Measurements from ENCODE around the gene OFD1.

The OFD1 gene

GRCh38 chrX:13734278-13735172, at the start of gene OFD1, which contains the start of gene TRAPPC2:
OFD1 (plus strand) TSS chrX:13734748; CDS start chrX:13735072, 324 bp downstream.
TRAPPC2 (minus strand) TSS chrX:13734620; CDS start chrX:13719963, 14,657 bp downstream.
- H3K4me1 ChIP-seq (ENCODE audit: insufficient read depth, low read length), result peaks cover 5% of the 10 kb centered on the region
- peak within 1 kb of the TSS; percentile 54 to 89 for H3K4me3 ChIP-seq (ENCODE audit: low read depth in 1 of 2, low read length in 2 of 2)
- H3K27me3 ChIP-seq (ENCODE audit: control insufficient read depth in 1 of 2, insufficient read depth in 2 of 2, low read length in 2 of 2), result no peaks in the 10 kb centered on the region
- H3K9ac ChIP-seq (ENCODE audit: low read length), result peak within 1 kb of the TSS; percentile 71
- H3K27ac ChIP-seq (ENCODE audit: low read depth, low read length), result peak within 1 kb of the TSS; percentile 50
- H3K36me3 ChIP-seq (ENCODE audit: insufficient read depth, low read length), result no peaks in the 10 kb centered on the region
- H3K9me3 ChIP-seq (ENCODE audit: low read length), result no peaks in the 10 kb centered on the region

- Histone ChIP-seq H3K9me3 (ENCODE audit: low read length) (no peaks in the 10 kb centered on the region), H3K4me1 (ENCODE audit: insufficient read depth, low read length) (no peaks in the 10 kb centered on the region), H3K27me3 (ENCODE audit: control insufficient read depth in 1 of 2, insufficient read depth in 2 of 2, low read length in 2 of 2) (peaks cover under 1 to 10% of the 10 kb centered on the region in 2 donors), H3K27ac (ENCODE audit: low read depth, low read length) (no peak overlapping the region), H3K36me3 (ENCODE audit: insufficient read depth, low read length) (no peaks in the 10 kb centered on the region), H3K4me3 (ENCODE audit: low read depth in 1 of 2, low read length in 2 of 2) (no peak overlapping the region), H3K9ac (ENCODE audit: low read length) (no peak overlapping the region)
Observed at GRCh38 chrX:13685126-13685763, 49.3 kb upstream of the OFD1 start.

- Histone ChIP-seq H3K27ac (ENCODE audit: low read depth, low read length) (no peak overlapping the region), H3K4me1 (ENCODE audit: insufficient read depth, low read length) (peaks cover under 1% of the 10 kb centered on the region), H3K4me3 (ENCODE audit: low read depth in 1 of 2, low read length in 2 of 2) (no peak overlapping the region), H3K9ac (ENCODE audit: low read length) (no peak overlapping the region), H3K9me3 (ENCODE audit: low read length) (no peaks in the 10 kb centered on the region), H3K36me3 (ENCODE audit: insufficient read depth, low read length) (no peaks in the 10 kb centered on the region), H3K27me3 (ENCODE audit: control insufficient read depth in 1 of 2, insufficient read depth in 2 of 2, low read length in 2 of 2) (peaks cover 6 to 10% of the 10 kb centered on the region in 2 donors)
Observed at GRCh38 chrX:13687203-13687602, 47.3 kb upstream of the OFD1 start.

- H3K4me1 ChIP-seq (ENCODE audit: insufficient read depth, low read length), result peaks cover 11% of the 10 kb centered on the region
- H3K9ac ChIP-seq (ENCODE audit: low read length), result peak overlapping the region; percentile 2
- H3K27me3 ChIP-seq (ENCODE audit: control insufficient read depth in 1 of 2, insufficient read depth in 2 of 2, low read length in 2 of 2), result peaks cover 10% of the 10 kb centered on the region in 2 donors
- H3K27ac ChIP-seq (ENCODE audit: low read depth, low read length), result peak overlapping the region; percentile 62
- H3K36me3 ChIP-seq (ENCODE audit: insufficient read depth, low read length), result no peaks in the 10 kb centered on the region
- H3K9me3 ChIP-seq (ENCODE audit: low read length), result no peaks in the 10 kb centered on the region
- peak overlapping the region in 1 of 2 donors; percentile 66 for H3K4me3 ChIP-seq (ENCODE audit: low read depth in 1 of 2, low read length in 2 of 2)
Observed at GRCh38 chrX:13688384-13688957, 46.1 kb upstream of the OFD1 start.

- Histone ChIP-seq H3K9ac (ENCODE audit: low read length) (peak within 1 kb of the TSS; percentile 55), H3K9me3 (ENCODE audit: low read length) (no peaks in the 10 kb centered on the region), H3K4me1 (ENCODE audit: insufficient read depth, low read length) (peaks cover 17% of the 10 kb centered on the region), H3K4me3 (ENCODE audit: low read depth in 1 of 2, low read length in 2 of 2) (peak within 1 kb of the TSS; percentile 38 to 66), H3K27ac (ENCODE audit: low read depth, low read length) (peak within 1 kb of the TSS; percentile 62), H3K27me3 (ENCODE audit: control insufficient read depth in 1 of 2, insufficient read depth in 2 of 2, low read length in 2 of 2) (peaks cover 10% of the 10 kb centered on the region in 2 donors), H3K36me3 (ENCODE audit: insufficient read depth, low read length) (no peaks in the 10 kb centered on the region)
Observed at GRCh38 chrX:13688958-13689740, 45.4 kb upstream of the OFD1 start, which contains the start of gene RAB9A. RAB9A (plus strand) TSS chrX:13689128; CDS start chrX:13708747, 19,619 bp downstream.

GRCh38 chrX:13689741-13690211, 44.8 kb upstream of the OFD1 start:
- Histone ChIP-seq H3K4me3 (ENCODE audit: low read depth in 1 of 2, low read length in 2 of 2) (peak overlapping the region; percentile 38 to 66), H3K36me3 (ENCODE audit: insufficient read depth, low read length) (no peaks in the 10 kb centered on the region), H3K4me1 (ENCODE audit: insufficient read depth, low read length) (peaks cover 20% of the 10 kb centered on the region), H3K27me3 (ENCODE audit: control insufficient read depth in 1 of 2, insufficient read depth in 2 of 2, low read length in 2 of 2) (peaks cover 10% of the 10 kb centered on the region in 2 donors), H3K27ac (ENCODE audit: low read depth, low read length) (peak overlapping the region; percentile 62), H3K9me3 (ENCODE audit: low read length) (no peaks in the 10 kb centered on the region), H3K9ac (ENCODE audit: low read length) (peak overlapping the region; percentile 55)

- H3K27ac ChIP-seq (ENCODE audit: low read depth, low read length), result no peak overlapping the region
- H3K9ac ChIP-seq (ENCODE audit: low read length), result peak overlapping the region; percentile 17
- H3K36me3 ChIP-seq (ENCODE audit: insufficient read depth, low read length), result no peaks in the 10 kb centered on the region
- peaks cover 25% of the 10 kb centered on the region for H3K4me1 ChIP-seq (ENCODE audit: insufficient read depth, low read length)
- peak overlapping the region in 1 of 2 donors; percentile 66 for H3K4me3 ChIP-seq (ENCODE audit: low read depth in 1 of 2, low read length in 2 of 2)
- H3K9me3 ChIP-seq (ENCODE audit: low read length), result no peaks in the 10 kb centered on the region
- peaks cover 10% of the 10 kb centered on the region in 2 donors for H3K27me3 ChIP-seq (ENCODE audit: control insufficient read depth in 1 of 2, insufficient read depth in 2 of 2, low read length in 2 of 2)
Observed at GRCh38 chrX:13690836-13691235, 43.7 kb upstream of the OFD1 start.

- Histone ChIP-seq H3K36me3 (ENCODE audit: insufficient read depth, low read length) (no peaks in the 10 kb centered on the region), H3K9ac (ENCODE audit: low read length) (no peak overlapping the region), H3K4me3 (ENCODE audit: low read depth in 1 of 2, low read length in 2 of 2) (no peak overlapping the region), H3K9me3 (ENCODE audit: low read length) (no peaks in the 10 kb centered on the region), H3K27me3 (ENCODE audit: control insufficient read depth in 1 of 2, insufficient read depth in 2 of 2, low read length in 2 of 2) (peaks cover 10% of the 10 kb centered on the region in 2 donors), H3K4me1 (ENCODE audit: insufficient read depth, low read length) (peaks cover 25% of the 10 kb centered on the region), H3K27ac (ENCODE audit: low read depth, low read length) (no peak overlapping the region)
Observed at GRCh38 chrX:13691841-13692371, 42.6 kb upstream of the OFD1 start.

GRCh38 chrX:13692771-13693231, 41.7 kb upstream of the OFD1 start:
- no peak overlapping the region for H3K27ac ChIP-seq (ENCODE audit: low read depth, low read length)
- H3K9me3 ChIP-seq (ENCODE audit: low read length), result no peaks in the 10 kb centered on the region
- peaks cover 25% of the 10 kb centered on the region for H3K4me1 ChIP-seq (ENCODE audit: insufficient read depth, low read length)
- H3K4me3 ChIP-seq (ENCODE audit: low read depth in 1 of 2, low read length in 2 of 2), result no peak overlapping the region
- H3K9ac ChIP-seq (ENCODE audit: low read length), result no peak overlapping the region
- peaks cover 10% of the 10 kb centered on the region in 2 donors for H3K27me3 ChIP-seq (ENCODE audit: control insufficient read depth in 1 of 2, insufficient read depth in 2 of 2, low read length in 2 of 2)
- no peaks in the 10 kb centered on the region for H3K36me3 ChIP-seq (ENCODE audit: insufficient read depth, low read length)

GRCh38 chrX:13693341-13693961, 41.1 kb upstream of the OFD1 start:
- no peak overlapping the region for H3K4me3 ChIP-seq (ENCODE audit: low read depth in 1 of 2, low read length in 2 of 2)
- no peak overlapping the region for H3K9ac ChIP-seq (ENCODE audit: low read length)
- no peak overlapping the region for H3K27ac ChIP-seq (ENCODE audit: low read depth, low read length)
- H3K36me3 ChIP-seq (ENCODE audit: insufficient read depth, low read length), result no peaks in the 10 kb centered on the region
- no peaks in the 10 kb centered on the region for H3K9me3 ChIP-seq (ENCODE audit: low read length)
- H3K27me3 ChIP-seq (ENCODE audit: control insufficient read depth in 1 of 2, insufficient read depth in 2 of 2, low read length in 2 of 2), result peaks cover 10% of the 10 kb centered on the region in 2 donors
- H3K4me1 ChIP-seq (ENCODE audit: insufficient read depth, low read length), result peaks cover 25% of the 10 kb centered on the region
